HCT116 (cell line): Measurements from ENCODE around the gene HAUS8. TPM values are rescaled to one million over a fixed set of nuclear protein-coding genes. Genes with fewer than 3 reads are reported as not detected.

Experiments used
- ATAC-seq: fragments of 200-7000 bp; cut with Tn5 transposase; 2 replicates; pipeline ENCODE4 v1.9.1; 2020; ENCODE audit warnings: mild to moderate bottlenecking, moderate library complexity
- BruUV-seq: library from RNA; stranded (reverse); fragments of 400-500 nt; replicated peaks from 2 replicates; lab custom pipeline; 2021; lab: Mats Ljungman, UMichigan
- CTCF ChIA-PET: fragments of 300-600 bp; sonication (Branson Sonifier 250); formaldehyde crosslinking; loops from one replicate; lab custom pipeline; 2021; ENCODE audit warnings: antibody characterized with exemption; lab: Charles Lee
- POLR2A ChIA-PET: fragments of 300-600, 350-600 bp; sonication (Branson Sonifier 250); formaldehyde crosslinking; loops from one replicate; lab custom pipeline; 2021; ENCODE audit warnings: antibody characterized with exemption; lab: Charles Lee
- RAD21 ChIA-PET, 2 experiments: fragments of 300-600 bp; sonication (Branson Sonifier 250); formaldehyde crosslinking; loops; one replicate each; lab custom pipeline; 2023; ENCODE audit warnings: low total read pairs in 2 of 2; ENCODE audit not compliant: uncharacterized antibody in 2 of 2, unreplicated experiment in 2 of 2, low non-redundant PET in 1 of 2; lab: Charles Lee
- DNase-seq: peaks from one replicate; pipeline ENCODE4 v3.0.0-alpha.2; 2010; ENCODE audit warnings: low read depth, low spot score
- H2AFZ ChIP-seq: fragments of 200-600 bp; shearing (Covaris generic), sonication (generic); 2 replicates; pipeline ENCODE4 v1.6.1; 2017; ENCODE audit warnings: low read depth, mixed run types, mixed read lengths, antibody characterized with exemption, low read length; ENCODE audit not compliant: poor library complexity, severe bottlenecking
- H3K27ac ChIP-seq: 2 replicates; pipeline ENCODE4 v1.5.1; 2012; ENCODE audit warnings: low read depth, low read length
- H3K27me3 ChIP-seq: fragments of 200-600 bp; sonication (generic); 2 replicates; pipeline ENCODE4 v1.6.1; 2016; ENCODE audit warnings: mixed run types, low read length, mixed read lengths; ENCODE audit not compliant: insufficient read depth
- H3K36me3 ChIP-seq, 2 experiments: fragments of 200-500 bp in 1 of 2; fragments of 200-600 bp in 1 of 2; sonication (Bioruptor generic) in 1 of 2; sonication (generic) in 1 of 2; 2 replicates each; pipeline versions ENCODE4 v1.5.1 to v1.6.1; 2014 to 2016; ENCODE audit warnings: low read length in 2 of 2, inconsistent platforms in 1 of 2, mixed read lengths in 1 of 2, mixed run types in 1 of 2; ENCODE audit not compliant: insufficient read depth in 2 of 2, control insufficient read depth in 1 of 2
- H3K4me1 ChIP-seq, 2 experiments: fragments of 200-600 bp in 1 of 2; sonication (generic) in 1 of 2; 2 replicates each; pipeline versions ENCODE4 v1.5.1 to v1.6.1; 2012 to 2017; ENCODE audit warnings: low read length in 2 of 2, inconsistent platforms in 1 of 2, mild to moderate bottlenecking in 1 of 2, mixed read lengths in 1 of 2, mixed run types in 1 of 2, moderate library complexity in 1 of 2; ENCODE audit not compliant: insufficient read depth in 2 of 2, control insufficient read depth in 1 of 2
- H3K4me2 ChIP-seq: fragments of 200-600 bp; sonication (generic); 2 replicates; pipeline ENCODE4 v1.6.1; 2017; ENCODE audit warnings: mixed run types, low read length, mixed read lengths
- H3K4me3 ChIP-seq, 2 experiments: fragments of 200-600 bp in 1 of 2; sonication (generic) in 1 of 2; replicated peaks in 1 of 2; 2 replicates each; pipeline ENCODE4 v1.5.1; 2011 to 2016; ENCODE audit warnings: low read length in 2 of 2, control low read depth in 1 of 2, low read depth in 1 of 2, mild to moderate bottlenecking in 1 of 2, mixed read lengths in 1 of 2, mixed run types in 1 of 2
- H3K79me2 ChIP-seq: fragments of 200-600 bp; sonication (generic); 2 replicates; pipeline ENCODE4 v1.6.1; 2017; ENCODE audit warnings: mild to moderate bottlenecking, mixed run types, low read length, moderate library complexity, mixed read lengths; ENCODE audit not compliant: insufficient read depth
- H3K9ac ChIP-seq: fragments of 200-600 bp; sonication (generic); 2 replicates; pipeline ENCODE4 v1.6.1; 2016; ENCODE audit warnings: low read length, mixed read lengths
- H3K9me2 ChIP-seq: fragments of 200-600 bp; sonication (generic), shearing (Covaris generic); 2 replicates; pipeline ENCODE4 v1.6.1; 2017; ENCODE audit warnings: mixed run types, mild to moderate bottlenecking, moderate library complexity; ENCODE audit not compliant: insufficient read depth
- H3K9me3 ChIP-seq, 2 experiments: fragments of 200-500 bp in 1 of 2; fragments of 200-600 bp in 1 of 2; sonication (Bioruptor generic) in 1 of 2; sonication (generic) in 1 of 2; 2 replicates each; pipeline ENCODE4 v1.6.1; 2014 to 2017; ENCODE audit warnings: low read length in 2 of 2, mixed read lengths in 2 of 2, inconsistent platforms in 1 of 2, low read depth in 1 of 2, mild to moderate bottlenecking in 1 of 2, mixed run types in 1 of 2, moderate library complexity in 1 of 2; ENCODE audit not compliant: control insufficient read depth in 1 of 2, insufficient read depth in 1 of 2
- H4K20me1 ChIP-seq: fragments of 200-600 bp; sonication (generic), shearing (Covaris generic); 2 replicates; pipeline ENCODE4 v1.6.1; 2017; ENCODE audit warnings: mixed run types, mild to moderate bottlenecking, moderate library complexity; ENCODE audit not compliant: insufficient read depth
- CBX3 ChIP-seq: IDR thresholded peaks from 2 replicates; pipeline ENCODE4 v1.6.1; 2012; ENCODE audit warnings: low read depth
- CEBPB ChIP-seq: IDR thresholded peaks from 2 replicates; pipeline ENCODE4 v1.6.1; 2012; ENCODE audit warnings: low read depth
- EGR1 ChIP-seq: IDR thresholded peaks from 2 replicates; pipeline ENCODE4 v1.6.1; 2012; ENCODE audit warnings: low read depth
- ELF1 ChIP-seq: IDR thresholded peaks from 2 replicates; pipeline ENCODE4 v1.6.1; 2012; ENCODE audit warnings: low read depth, borderline replicate concordance
- EZH2 ChIP-seq: fragments of 200-600 bp; sonication (generic); IDR thresholded peaks from 2 replicates; pipeline ENCODE4 v1.6.1; 2017; ENCODE audit warnings: antibody characterized with exemption, mixed run types
- FOSL1 ChIP-seq: IDR thresholded peaks from 2 replicates; pipeline ENCODE4 v1.6.1; 2012; ENCODE audit warnings: low read depth
- MAX ChIP-seq: IDR thresholded peaks from 2 replicates; pipeline ENCODE4 v1.6.1; 2012
- POLR2A ChIP-seq: IDR thresholded peaks from 2 replicates; pipeline ENCODE4 v1.7.0; 2011; ENCODE audit warnings: borderline replicate concordance; ENCODE audit not compliant: insufficient read depth, insufficient read length; ENCODE audit errors: extremely low read depth
- POLR2AphosphoS5 ChIP-seq: IDR thresholded peaks from 2 replicates; pipeline ENCODE4 v1.6.1; 2011; ENCODE audit warnings: mild to moderate bottlenecking, low read depth, low read length, moderate library complexity
- RAD21 ChIP-seq: IDR thresholded peaks from 2 replicates; pipeline ENCODE4 v1.6.1; 2012; ENCODE audit warnings: low read depth, mild to moderate bottlenecking
- REST ChIP-seq: IDR thresholded peaks from 2 replicates; pipeline ENCODE4 v1.6.1; 2012; ENCODE audit warnings: low read depth
- SIN3A ChIP-seq: IDR thresholded peaks from 2 replicates; pipeline ENCODE4 v1.6.1; 2012; ENCODE audit warnings: low read depth
- SP1 ChIP-seq: IDR thresholded peaks from 2 replicates; pipeline ENCODE4 v1.6.1; 2012; ENCODE audit warnings: low read depth
- SRF ChIP-seq: IDR thresholded peaks from 2 replicates; pipeline ENCODE4 v1.6.1; 2012; ENCODE audit warnings: low read depth
- YY1 ChIP-seq: IDR thresholded peaks from 2 replicates; pipeline ENCODE4 v1.6.1; 2011; ENCODE audit warnings: low read length, low read depth, moderate library complexity, mild to moderate bottlenecking; ENCODE audit not compliant: insufficient replicate concordance; ENCODE audit errors: extremely low read depth
- ZNF274 ChIP-seq: fragments of 200-500 bp; sonication (Bioruptor generic); IDR thresholded peaks from 2 replicates; pipeline ENCODE4 v1.6.1; 2014; ENCODE audit warnings: mild to moderate bottlenecking, low read depth, low read length, inconsistent platforms
- intact Hi-C: fragments of 100-400 bp; cut with micrococcal nuclease; formaldehyde crosslinking; loops from 2 replicates; pipeline ENCODE4 v1.10.0; 2022
- total RNA-seq: library from RNA; stranded (reverse); gene quantifications from one replicate; pipeline ENCODE4 v1.2.1, GENCODE V29; 2021; ENCODE audit not compliant: unreplicated experiment
- TF ChIP-seq, protein P1 (sequence below): IDR thresholded peaks from 2 replicates; pipeline ENCODE4 v1.6.1; 2011; ENCODE audit warnings: mild to moderate bottlenecking, low read length, moderate library complexity; ENCODE audit not compliant: insufficient replicate concordance; ENCODE audit errors: extremely low read depth
- TF ChIP-seq, protein P2 (sequence below), 3 experiments: fragments of 200-600 bp in 1 of 3; sonication (generic) in 1 of 3; IDR thresholded peaks in 2 of 3; conservative IDR thresholded peaks in 1 of 3; 2 replicates each; pipeline ENCODE4 v1.5.1; 2012 to 2017; ENCODE audit warnings: low read depth in 2 of 3, low read length in 2 of 3, antibody characterized with exemption in 1 of 3, borderline replicate concordance in 1 of 3, control low read depth in 1 of 3, mild to moderate bottlenecking in 1 of 3, mixed read lengths in 1 of 3, mixed run types in 1 of 3, moderate library complexity in 1 of 3; ENCODE audit not compliant: insufficient read depth in 1 of 3

Gene HAUS8
- total RNA-seq, 1 experiment from 2014 or later = 23.6 TPM

GRCh38 chr19:17107546-17108452 is 32.5 kb upstream of the HAUS8 start:
- peak overlapping the region; percentile 80 for H3K4me2 ChIP-seq
- POLR2A ChIA-PET = interaction anchor here (0.7 to 1.8 kb wide), 2 partner anchors 11 to 108 kb away, joined by 3 to 5 read pairs; partner anchors contain the start of gene USE1
- peaks cover 6 to 8% of the 10 kb centered on the region in 2 experiments; a peak in 3 of 4 replicates for H3K36me3 ChIP-seq
- no peaks in the 10 kb centered on the region for H4K20me1 ChIP-seq
- H3K27me3 ChIP-seq = no peaks in the 10 kb centered on the region
- CTCF ChIA-PET = no interaction called here
- H3K9me3 ChIP-seq = no peaks in the 10 kb centered on the region
- no peaks in the 10 kb centered on the region for H3K9me2 ChIP-seq
- ATAC-seq (peak; percentile 97), DNase-seq (peak; percentile 84)
- H3K4me3 ChIP-seq = peak overlapping the region; percentile 19 to 47
- H3K79me2 ChIP-seq = peaks cover 83% of the 10 kb centered on the region
- no peak overlapping the region for H2AFZ ChIP-seq
- peak overlapping the region; percentile 56 for H3K9ac ChIP-seq
- RAD21 ChIA-PET = no interaction called here
- H3K4me1 ChIP-seq = peaks cover 21 to 24% of the 10 kb centered on the region in 2 experiments
- no TSS peak for BruUV-seq
- peak overlapping the region; percentile 79 for H3K27ac ChIP-seq
- intact Hi-C loops = no loop called here
- TF ChIP-seq SRF (peak; percentile 78), YY1 (peak; percentile 64), POLR2A (no peak), ZNF274 (no peak), EZH2 (no peak), MAX (peak; percentile 91), SP1 (peak; percentile 94), CEBPB (no peak), POLR2AphosphoS5 (peak; percentile 55; the same call in 1 of the 2 replicates), CBX3 (no peak; the same call in 1 of the 2 replicates), ELF1 (no peak), REST (no peak), SIN3A (peak; percentile 68), EGR1 (peak; percentile 79), RAD21 (no peak; the same call in 1 of the 2 replicates), FOSL1 (peak; percentile 97)
- TF ChIP-seq, protein P1, sequence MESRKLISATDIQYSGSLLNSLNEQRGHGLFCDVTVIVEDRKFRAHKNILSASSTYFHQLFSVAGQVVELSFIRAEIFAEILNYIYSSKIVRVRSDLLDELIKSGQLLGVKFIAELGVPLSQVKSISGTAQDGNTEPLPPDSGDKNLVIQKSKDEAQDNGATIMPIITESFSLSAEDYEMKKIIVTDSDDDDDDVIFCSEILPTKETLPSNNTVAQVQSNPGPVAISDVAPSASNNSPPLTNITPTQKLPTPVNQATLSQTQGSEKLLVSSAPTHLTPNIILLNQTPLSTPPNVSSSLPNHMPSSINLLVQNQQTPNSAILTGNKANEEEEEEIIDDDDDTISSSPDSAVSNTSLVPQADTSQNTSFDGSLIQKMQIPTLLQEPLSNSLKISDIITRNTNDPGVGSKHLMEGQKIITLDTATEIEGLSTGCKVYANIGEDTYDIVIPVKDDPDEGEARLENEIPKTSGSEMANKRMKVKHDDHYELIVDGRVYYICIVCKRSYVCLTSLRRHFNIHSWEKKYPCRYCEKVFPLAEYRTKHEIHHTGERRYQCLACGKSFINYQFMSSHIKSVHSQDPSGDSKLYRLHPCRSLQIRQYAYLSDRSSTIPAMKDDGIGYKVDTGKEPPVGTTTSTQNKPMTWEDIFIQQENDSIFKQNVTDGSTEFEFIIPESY = no peak
- TF ChIP-seq, protein P2, sequence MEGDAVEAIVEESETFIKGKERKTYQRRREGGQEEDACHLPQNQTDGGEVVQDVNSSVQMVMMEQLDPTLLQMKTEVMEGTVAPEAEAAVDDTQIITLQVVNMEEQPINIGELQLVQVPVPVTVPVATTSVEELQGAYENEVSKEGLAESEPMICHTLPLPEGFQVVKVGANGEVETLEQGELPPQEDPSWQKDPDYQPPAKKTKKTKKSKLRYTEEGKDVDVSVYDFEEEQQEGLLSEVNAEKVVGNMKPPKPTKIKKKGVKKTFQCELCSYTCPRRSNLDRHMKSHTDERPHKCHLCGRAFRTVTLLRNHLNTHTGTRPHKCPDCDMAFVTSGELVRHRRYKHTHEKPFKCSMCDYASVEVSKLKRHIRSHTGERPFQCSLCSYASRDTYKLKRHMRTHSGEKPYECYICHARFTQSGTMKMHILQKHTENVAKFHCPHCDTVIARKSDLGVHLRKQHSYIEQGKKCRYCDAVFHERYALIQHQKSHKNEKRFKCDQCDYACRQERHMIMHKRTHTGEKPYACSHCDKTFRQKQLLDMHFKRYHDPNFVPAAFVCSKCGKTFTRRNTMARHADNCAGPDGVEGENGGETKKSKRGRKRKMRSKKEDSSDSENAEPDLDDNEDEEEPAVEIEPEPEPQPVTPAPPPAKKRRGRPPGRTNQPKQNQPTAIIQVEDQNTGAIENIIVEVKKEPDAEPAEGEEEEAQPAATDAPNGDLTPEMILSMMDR (IDR thresholded peaks at IDR 0.05 in 2 of 3, conservative IDR thresholded peaks at IDR 0.05 in 1 of 3; ENCODE audit: borderline replicate concordance in 1 of 3, insufficient read depth in 1 of 3, low read depth in 2 of 3, low read length in 2 of 3) = no peak
